CD4-positive, alpha-beta T cell treated with Interleukin-15 for 4 hours (primary cell): ENCODE measurements around the gene TMEM245.
"Not testable (repeated sequence)": the region's sequence is repeated elsewhere in the genome, so short reads cannot be mapped to it uniquely, and the experiment has no call there.

Experiments
- DNase-seq: peaks from one replicate; pipeline ENCODE4 v3.0.0-alpha.2; 2020; ENCODE audit warnings: low spot score

TMEM245 gene

DNA sequence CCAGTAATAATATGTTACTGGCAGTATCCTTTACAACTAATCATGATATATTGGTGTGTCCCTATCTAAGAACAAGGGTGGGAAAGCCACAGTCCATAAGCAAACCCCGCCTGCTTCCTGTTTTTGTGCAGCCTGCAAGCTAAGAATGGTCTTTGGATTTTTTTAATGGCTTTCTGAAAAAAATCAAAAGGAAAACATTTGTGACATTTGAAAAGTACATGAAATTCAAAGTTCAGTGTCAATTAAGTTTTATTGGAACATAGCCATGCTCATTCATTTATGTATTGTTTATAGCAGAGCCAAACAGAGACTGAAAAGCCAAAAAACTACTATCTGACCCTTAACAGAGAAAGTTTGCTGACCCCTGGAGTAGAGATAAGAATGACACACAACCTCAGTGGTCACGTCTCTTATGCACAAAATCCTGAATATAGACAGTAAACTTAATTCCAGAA, 12.8 kb upstream of the TMEM245 start:
- no peak for DNase-seq

DNA sequence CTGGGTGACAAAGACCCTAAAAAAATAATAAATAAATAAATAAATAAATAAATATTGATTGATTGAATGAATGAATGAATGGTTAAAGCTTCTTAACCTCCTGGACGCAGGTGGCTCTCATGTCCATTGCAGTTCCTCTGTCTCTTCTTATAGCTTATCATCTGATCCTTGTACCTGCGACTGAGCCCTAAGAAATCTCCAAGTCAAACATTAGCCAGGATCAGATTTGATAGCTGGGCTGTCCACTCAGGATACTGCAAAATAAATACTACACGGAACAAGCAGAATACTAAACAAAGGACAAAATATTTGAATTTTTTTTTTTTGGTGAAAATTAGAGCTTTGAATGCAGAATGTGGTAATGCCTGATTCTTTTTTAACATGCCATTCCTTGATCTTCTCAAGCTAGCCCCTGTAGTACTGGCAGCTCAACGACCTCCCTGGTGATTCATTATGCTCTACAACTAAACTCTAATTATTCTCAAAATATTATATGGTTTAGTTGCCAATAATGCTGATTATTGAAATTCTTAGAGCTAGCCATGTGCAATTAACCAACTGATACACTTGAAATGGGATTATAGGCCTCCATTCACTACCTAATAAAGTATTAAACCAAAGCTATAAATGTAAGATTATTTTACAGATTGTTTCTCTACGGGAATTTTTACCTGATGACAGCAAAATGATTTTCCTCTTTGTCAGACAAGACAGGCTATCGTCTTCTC, 9.9 kb upstream of the TMEM245 start:
- DNase-seq = no peak

DNA sequence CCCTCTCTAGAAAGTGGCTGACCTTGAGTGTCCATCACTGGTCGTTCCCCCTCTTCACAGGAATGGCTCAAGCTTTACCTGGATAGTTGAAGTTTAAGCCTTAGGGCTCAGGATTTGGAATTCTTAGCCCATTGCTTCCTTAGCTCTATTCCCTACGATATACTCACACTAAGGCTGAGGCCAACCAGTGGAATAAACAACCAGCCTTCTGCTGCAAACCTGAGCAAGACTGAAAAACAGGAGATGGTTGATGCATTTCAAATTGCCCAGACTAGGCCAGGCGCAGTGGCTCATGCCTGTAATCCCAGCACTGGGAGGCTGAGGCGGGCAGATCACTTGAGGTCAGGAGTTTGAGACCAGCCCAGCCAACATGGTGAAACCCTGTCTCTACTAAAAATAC, 6.9 kb upstream of the TMEM245 start:
- not testable (repeated sequence) for DNase-seq

DNA sequence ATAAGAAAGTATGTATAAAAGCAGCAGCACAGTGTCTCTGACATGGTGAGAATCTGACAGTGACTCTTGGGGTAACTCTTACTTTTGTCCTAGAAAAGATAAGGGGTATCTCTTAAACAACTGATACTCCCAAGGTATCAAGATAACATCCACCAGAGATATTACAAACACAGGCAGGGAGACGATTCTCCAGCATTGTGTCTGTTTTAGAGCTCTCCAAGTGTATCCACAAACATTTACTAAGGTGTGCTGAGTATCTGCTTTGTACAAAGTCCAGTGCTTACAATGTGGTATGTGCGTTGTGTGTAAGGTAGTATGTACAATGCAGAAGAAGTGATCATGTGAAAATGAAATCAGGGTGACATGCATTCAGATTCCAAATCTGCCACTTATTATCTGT, 4.4 kb upstream of the TMEM245 start:
- no peak for DNase-seq

DNA sequence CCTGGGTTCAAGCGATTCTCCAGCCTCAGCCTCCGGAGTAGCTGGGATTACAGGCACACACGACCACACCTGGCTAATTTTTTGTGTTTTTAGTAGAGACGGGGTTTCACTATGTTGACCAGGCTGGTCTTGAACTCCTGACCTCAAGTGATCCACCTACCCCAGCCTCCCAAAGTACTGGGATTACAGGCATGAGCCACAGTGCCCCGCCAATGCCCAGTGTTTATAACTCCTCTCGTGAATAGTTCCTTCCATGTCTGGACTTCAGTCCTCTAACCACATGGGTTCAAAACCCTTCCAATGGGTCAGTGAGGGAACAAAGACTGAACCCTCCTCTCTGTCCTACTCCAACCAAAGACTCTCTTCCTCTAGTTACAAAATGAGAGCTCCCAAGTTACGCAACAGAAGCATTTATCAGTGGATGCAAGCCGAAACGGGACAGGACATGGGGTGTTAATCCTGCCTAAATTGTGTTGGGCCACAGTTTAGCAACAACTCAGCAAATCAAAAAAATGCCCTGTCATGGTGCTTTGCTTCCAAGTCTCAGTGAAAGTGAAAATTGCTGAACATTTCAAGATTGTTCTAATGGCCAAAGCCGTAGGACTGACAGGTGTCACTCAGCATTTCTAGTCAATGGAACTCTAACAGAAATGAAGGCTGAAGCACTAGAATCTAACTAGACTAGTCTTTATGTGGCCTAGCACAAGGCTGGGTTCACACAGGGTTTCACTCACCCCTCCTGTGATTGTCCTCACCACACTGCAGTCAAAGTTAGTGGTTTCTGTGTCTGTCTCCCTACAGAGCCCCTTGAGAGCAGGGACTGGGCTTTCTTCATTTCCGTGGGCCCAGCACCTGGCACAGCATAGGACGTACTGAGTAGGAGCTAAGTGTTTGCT, 3.2 kb upstream of the TMEM245 start:
- no peak for DNase-seq

DNA sequence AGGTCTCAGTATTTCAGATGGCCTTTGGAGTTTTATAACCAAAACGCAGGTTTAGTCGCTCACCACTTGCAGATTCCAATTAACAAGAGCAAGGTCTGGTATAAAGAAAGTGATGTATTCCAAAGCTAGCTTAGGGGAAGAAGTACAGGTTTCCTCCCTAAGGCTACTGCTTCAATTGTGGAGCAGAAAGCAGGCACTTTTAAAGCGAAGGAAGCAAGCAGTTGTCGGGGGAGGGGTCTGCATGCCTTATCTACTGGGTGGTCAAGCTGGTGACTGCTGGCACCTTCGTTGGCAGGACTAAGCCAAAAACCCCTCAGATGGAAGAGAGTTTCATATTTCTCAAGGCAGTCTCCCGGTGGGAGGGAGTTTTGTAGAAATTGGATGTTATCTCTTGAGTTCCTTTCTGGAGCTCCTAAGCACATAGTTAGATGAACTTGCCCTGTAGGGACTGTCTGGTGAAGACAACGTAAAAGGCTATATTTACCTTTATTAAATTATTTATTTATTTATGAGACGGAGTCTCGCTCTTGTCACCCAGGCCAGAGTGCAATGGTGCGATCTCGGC, 1.6 kb upstream of the TMEM245 start:
- no peak for DNase-seq

DNA sequence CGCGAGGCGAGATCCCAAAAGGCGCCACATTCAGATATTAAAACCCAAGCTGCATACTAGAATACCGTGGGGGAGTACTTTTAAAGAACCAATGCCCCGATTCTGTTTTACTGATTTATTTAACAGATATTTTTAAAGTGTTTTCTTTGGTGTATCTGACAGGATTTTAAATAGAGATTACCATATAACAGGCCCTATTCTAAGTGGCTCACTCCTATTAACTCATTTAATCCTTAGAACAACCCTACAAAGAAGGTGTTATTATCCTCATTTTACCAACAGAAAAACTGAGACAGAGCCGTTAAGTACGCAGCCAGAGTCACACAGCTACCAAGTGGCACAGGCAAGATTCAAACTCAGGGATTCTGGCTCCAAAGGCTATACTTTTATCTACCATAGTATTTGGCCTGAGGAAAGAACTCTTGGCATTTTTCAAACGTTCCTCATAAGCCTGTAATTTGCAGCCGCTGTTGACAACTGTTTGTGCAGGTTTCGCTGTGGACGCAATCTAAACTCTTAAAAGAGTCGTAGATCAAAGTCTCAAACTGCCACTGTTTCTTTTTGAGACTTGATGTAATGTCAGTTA, 550 bp upstream of the TMEM245 start:
- no peak for DNase-seq

DNA sequence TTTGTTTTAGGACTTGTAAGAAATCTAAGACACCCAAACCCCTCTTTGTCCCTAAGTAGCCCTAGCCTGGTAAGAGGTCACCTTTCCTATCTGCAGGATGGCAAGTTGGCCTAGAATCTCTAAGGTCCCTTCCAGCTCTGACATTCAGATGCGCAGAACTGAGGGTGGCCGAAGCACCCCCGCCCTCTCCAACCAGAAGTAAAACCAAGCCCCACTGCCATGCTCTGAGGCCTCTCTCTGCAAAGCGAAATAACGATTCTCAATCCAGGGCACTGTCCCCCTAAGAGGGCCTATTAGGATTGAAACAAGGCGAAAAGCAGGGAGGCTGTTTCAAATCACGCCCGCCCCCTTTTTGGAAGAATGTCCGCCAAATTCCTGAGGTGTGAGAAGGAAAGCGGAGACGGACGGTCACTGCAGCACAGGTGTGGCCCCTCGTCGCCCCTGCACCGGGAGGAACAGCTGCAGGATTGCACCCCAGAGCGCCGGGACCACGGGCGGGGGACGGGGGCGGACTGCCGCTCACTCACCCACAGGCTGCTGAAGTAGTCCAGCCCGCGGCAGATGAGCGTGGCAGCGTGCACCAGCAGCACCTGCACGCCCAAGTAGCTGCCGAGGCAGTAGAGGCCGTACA, 824 bp downstream of the TMEM245 start:
- DNase-seq = no peak

DNA sequence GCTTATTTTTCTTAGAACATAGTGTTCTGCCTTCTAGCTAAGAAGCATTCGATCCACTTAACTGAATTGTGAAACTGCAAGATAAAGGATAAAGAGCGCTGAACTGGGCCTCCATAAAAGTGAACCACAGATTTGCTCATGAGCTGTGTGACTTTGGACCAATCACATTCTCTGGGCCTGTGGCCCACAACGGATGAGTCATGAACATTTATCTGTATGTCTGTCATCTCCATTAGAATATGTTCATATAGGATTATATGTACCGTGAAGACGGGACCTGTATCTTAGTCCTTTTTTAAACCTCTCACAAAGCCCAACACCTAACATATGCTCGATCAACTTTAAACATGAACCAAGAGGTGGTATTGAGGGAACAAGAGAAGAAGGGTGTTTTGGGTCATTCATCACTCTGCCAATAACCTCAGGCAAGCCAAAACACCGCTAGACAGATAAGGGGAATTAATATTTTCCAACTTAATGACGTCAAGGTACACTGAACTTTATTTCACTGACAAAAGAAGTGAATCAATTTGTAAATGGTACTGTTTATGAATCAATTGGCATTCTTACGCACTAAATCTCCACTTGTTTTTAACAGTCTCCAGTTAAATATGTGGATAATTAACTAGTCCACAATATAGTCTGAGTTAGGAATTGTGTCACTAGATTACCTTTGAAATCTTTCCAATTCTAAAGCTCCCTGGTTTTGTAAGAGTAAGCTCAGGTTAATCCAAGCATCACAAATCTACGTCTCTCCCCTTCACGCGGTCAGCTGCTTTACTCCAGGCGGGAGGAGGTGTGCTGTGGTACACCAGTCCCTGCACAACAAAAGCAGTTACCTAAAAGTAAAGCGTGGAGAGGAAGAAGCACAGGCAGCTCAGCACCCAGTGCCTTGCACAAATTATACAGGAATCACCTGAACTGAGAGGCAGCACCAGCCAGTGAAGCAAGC, 1.6 kb downstream of the TMEM245 start:
- DNase-seq = peak; percentile 72

DNA sequence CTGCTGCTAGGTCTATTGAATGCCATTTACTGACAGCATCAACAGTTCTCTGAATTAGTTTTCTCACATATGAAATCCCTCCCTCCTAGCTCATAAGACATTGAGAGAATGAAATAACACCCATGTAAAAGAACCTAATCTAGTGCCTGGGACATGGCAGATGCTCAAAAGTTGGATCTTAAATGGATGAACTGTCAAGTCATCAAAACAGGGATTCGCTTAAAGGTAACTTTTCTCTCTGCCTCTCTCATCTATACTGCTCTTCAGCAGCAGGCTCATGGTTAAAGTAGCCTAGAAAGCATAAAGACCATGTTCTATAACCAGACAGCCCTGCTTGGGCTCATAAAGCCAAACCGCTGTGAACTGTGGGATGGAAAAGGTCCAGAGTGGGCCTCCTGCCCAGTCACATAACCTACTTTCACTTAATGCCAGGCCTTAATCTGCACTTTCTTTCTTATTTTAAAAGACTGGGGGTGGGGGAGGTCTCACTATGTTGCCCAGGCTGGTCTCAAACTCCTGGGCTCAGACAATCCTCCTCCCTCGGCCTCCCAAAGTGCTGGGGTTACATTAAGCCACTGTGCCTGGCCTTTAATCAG, 3.7 kb downstream of the TMEM245 start:
- DNase-seq = no peak

DNA sequence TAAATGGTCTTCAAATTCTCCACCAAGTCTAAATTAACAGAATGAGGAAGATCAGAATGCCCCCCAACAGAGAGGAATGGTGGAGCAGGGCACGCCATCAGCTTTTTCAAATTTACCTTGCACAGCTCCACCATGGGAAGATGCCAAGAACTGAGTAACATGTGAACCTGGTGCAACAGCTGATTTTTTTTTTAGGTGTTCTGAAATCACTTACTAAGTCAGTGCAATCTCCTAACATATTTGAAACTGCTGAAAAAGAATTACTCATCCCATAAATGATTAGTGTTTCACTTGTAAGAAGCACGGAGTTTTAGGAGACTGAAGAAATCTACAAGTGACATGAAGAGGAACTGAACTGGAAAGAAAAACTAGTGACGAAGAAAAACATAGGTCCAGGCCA, 5.1 kb downstream of the TMEM245 start:
- DNase-seq = no peak

DNA sequence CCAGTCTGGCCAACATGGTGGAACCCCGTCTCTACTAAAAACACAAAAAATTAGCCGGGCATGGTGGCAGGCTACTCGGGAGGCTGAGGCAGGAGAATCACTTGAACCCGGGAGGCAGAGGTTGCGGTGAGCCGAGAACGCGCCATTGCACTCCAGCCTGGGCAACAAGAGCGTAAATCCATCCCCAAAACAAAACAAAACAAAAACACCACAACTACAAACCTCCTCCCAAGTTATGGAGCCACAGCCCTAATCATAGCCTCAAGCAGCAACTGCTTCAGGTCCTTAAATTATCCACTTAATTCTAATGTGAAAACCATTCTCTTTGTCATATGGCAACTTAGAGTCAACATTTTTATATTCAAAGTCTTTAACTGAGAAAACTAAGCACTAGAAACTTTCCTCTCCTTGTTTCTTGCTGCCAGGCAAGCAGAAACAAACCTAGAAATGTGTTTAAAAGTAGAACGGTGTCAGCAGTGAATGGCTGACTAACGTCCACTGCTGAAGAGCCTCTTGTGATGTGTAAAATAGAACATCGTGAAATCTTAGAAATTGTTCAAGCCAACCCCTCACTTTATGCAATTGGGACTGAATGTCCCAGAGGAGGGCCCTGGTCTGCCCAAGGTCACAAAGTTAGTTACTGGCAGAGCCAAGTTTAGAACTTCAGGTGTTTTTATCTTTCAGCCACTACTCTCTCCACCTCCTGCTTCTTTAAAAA, 5.7 kb downstream of the TMEM245 start:
- DNase-seq = no peak

DNA sequence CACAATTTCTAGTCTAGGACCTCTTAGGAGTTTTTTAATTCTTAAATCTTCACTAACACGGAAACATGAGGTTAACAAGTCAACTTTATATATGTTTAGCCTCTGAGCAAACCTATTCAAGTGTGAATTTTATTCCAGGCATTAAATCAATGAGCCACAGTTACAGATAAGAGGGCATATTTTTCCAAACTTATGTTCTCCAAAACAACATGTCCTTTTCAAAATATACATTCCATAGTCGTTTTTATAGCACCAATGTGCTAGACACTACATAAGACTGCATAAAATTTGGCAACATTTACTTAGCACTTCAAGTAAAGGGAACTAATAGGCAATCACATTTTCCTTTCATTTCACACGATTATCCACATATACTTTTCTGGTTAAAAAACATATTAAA, 6.5 kb downstream of the TMEM245 start:
- DNase-seq = no peak

DNA sequence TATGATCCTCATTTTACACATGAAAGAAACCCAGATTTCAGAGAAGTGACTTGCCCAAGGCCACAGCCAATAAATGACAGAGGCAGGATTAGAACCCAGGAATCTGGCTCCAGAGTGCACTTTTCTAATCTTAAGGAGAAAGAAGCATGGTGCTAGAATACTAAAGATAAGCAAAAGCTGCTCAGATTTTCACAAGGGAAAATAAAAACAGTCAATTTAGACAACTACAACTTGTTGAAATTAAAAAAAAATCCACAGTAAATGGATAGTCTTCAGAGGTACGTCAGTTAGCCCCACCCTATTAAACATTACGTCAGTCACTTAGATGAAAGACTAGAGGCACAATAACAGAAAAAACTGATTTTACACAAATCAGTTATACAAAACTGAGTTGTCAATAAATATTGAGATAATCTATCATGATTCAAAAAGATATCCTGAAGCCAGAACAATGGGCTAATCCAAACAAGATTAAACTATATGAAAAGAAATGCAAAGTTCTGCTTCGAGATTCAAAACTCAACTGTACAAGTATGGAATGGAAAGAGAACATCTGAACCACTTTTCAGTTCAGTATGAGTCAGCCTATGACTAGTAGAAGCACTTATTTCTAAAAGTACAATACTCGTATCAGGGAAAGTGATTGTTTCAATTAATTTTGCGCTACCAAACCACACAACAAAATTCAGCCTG, 9.3 kb downstream of the TMEM245 start:
- peak; percentile 56 for DNase-seq

DNA sequence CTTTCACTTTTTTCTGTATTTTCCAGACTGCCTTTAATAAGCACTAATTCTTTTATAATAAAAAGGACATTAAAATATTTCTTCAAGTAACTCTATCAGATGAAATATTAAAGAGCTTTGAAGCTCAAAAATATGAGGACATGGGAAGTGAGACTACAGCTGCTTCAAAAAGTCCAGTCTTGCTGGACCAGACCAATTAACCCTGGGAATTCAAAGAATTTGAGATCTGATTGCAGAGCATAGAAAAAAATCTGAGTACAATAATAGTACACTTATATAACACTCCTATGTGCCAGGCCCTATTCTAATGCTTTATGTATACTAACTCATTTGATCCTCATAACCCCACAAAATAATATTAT, 9.8 kb downstream of the TMEM245 start:
- no peak for DNase-seq

DNA sequence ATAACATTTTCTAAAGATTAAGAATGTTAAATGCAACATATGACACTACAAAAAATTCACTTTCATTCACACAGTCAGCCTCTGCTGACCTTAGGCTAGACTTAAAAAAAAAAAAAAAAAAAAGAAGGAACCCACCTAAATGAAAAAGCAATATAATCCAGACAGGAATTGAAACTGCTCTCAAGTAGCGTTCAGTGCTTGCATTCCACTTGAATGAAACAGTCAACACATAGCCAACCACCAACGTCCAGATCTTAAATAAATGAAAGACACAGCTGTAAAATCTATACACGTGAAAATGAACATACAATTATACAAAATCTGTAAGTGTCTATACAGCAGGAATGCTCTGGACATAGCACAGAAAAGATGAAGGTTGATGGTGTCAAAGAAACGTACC, 11.4 kb downstream of the TMEM245 start:
- DNase-seq = no peak

DNA sequence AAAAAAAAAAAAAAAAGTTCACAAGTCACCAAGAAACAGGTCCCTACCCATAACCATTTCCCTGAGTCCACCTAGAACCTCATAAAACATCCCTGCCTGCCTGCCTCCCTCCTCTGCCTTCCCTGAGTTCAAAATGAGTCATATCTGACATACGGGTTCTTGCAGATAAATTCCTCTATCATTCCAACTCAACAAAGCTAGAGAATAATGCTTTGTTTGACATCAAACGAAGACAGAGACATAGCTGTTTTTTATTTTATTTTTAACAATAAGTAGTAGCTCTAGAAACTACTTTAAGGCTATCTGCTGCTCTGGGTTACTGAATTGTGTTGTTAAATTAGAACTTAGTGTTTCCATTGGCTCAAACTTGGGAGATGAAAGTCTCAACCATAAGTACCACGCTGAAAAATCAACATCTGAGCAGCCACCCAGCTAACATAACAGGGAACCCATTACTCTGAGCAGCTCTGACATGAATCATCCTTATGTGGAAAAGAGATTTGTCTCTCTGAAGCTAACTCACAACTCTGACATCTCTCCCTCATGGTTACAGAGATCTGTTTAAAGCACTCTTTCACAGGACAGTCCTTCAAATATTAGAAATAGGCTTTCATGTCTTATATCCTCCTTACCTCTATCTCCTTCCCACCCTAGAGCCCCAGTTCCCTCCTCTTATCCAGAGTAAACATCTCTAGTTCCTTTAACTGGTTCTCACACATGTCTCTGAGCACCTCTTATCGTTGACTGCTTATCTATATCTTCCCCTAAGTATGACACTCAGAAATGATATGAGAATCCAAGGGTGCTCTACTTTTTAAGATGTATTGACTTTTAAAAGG, 12.1 kb downstream of the TMEM245 start:
- peak; percentile 53 for DNase-seq

DNA sequence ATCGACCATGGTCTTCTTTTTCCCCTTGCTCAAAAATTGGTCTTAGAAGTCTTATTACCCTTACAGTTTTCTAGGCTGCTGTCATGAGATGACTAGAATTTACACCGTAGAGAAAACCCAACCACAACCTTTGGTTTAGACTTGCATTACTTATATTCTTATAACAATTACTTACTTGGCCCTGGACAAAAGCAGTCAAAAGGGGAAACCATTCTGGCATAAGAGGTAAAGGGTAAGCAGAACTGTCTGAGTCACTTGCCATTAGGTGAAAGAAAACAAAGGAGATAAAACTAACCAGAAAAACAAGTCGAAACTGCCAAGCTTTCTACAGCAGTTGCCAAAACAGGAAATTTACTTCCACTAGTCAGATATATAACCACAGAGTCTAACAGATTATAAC, 17.9 kb downstream of the TMEM245 start:
- DNase-seq = peak; percentile 81
